Body of pancreas (tissue), 4 donors: ENCODE measurements around the gene RAP1GAP2. TPM values are rescaled to one million over a fixed set of nuclear protein-coding genes. Genes with fewer than 3 reads are reported as not detected.

ENCODE experiments used
- ATAC-seq: fragments of 150-250 bp; one replicate; pipeline ENCODE4 v1.9.1; 2016
- DNase-seq, 4 donors: peaks; one replicate each; pipeline ENCODE4 v3.0.0-alpha.2; 2019
- H3K27ac ChIP-seq, 4 donors: fragments of 200-600 bp; sonication (generic); 1 replicate in 3 of 4; 2 replicates in 1 of 4; pipeline versions ENCODE4 v1.5.1 to v1.6.1; 2016 to 2019; ENCODE audit warnings: mild to moderate bottlenecking in 1 of 4, mixed read lengths in 1 of 4, moderate library complexity in 1 of 4
- H3K27me3 ChIP-seq, 2 donors: fragments of 200-600 bp; sonication (generic); one replicate each; pipeline ENCODE4 v1.6.0; 2016; ENCODE audit warnings: mild to moderate bottlenecking in 1 of 2
- H3K36me3 ChIP-seq, 2 donors: fragments of 200-600 bp; sonication (generic); replicated peaks in 1 of 2; 2 replicates each; pipeline ENCODE4 v1.5.1; 2016; ENCODE audit warnings: low read depth in 2 of 2; ENCODE audit not compliant: insufficient read depth in 1 of 2
- H3K4me1 ChIP-seq: fragments of 200-600 bp; sonication (generic); one replicate; pipeline ENCODE4 v1.6.0; 2016
- H3K4me3 ChIP-seq, 2 donors: fragments of 200-600 bp; sonication (generic); 1 replicate in 1 of 2; 2 replicates in 1 of 2; pipeline ENCODE4 v1.5.1; 2016 to 2019
- H3K9me3 ChIP-seq, 3 donors: fragments of 200-600 bp; sonication (generic); 1 replicate in 2 of 3; 2 replicates in 1 of 3; pipeline ENCODE4 v1.5.1; 2016
- CTCF ChIP-seq, 7 experiments: fragments of 450-650 bp in 4 of 7; fragments of 200-600 bp in 3 of 7; sonication (generic) in 3 of 7; IDR thresholded peaks; one replicate each; pipeline ENCODE4 v1.5.1; 2016 to 2019; ENCODE audit warnings: antibody characterized with exemption in 7 of 7
- POLR2A ChIP-seq, 3 donors: fragments of 450-650 bp; IDR thresholded peaks; one replicate each; pipeline ENCODE4 v1.6.1; 2016; ENCODE audit warnings: antibody characterized with exemption in 3 of 3, mild to moderate bottlenecking in 2 of 3
- WGBS, 2 donors: methylation state at CpG; one replicate each; pipeline ENCODE4 v1.1.5; 2017; 5-methylcytosine and 5-hydroxymethylcytosine counted together
- intact Hi-C: fragments of 100-400 bp; cut with DNase I; formaldehyde crosslinking; loops from one replicate; pipeline ENCODE4 v1.15.1; 2023
- total RNA-seq, 2 donors: library from RNA; depleted of rRNA; stranded (reverse); fragments of >200 nt; gene quantifications; one replicate each; pipeline ENCODE4 v1.1.0, GENCODE V29; 2016

The RAP1GAP2 gene
- total RNA-seq, 2 donors from 2014 or later = 21.8 to 81.1 TPM

GRCh38 chr17:2776589-2777241 is 19.5 kb upstream of the RAP1GAP2 start:
- H3K4me3 ChIP-seq = no peak overlapping the region
- DNase-seq (peak in 1 of 4 donors; percentile 22), ATAC-seq (no peak)
- intact Hi-C loops = no loop called here
- H3K27ac ChIP-seq = no peak overlapping the region
- H3K9me3 ChIP-seq = no peaks in the 10 kb centered on the region
- peaks cover 0 to 4% of the 10 kb centered on the region in 2 donors for H3K27me3 ChIP-seq
- TF ChIP-seq POLR2A (IDR thresholded peaks at IDR 0.05) (no peak), CTCF (IDR thresholded peaks at IDR 0.05) (no peak)
- no peaks in the 10 kb centered on the region for H3K36me3 ChIP-seq
- H3K4me1 ChIP-seq = peaks cover 10% of the 10 kb centered on the region
- 1% methylated on average over 27 to 31 of the region's 80 CpGs for WGBS, 2 donors

- DNase-seq (no peak), ATAC-seq (no peak)
- Histone ChIP-seq H3K4me3 (no peak overlapping the region), H3K4me1 (peaks cover 10% of the 10 kb centered on the region), H3K9me3 (no peaks in the 10 kb centered on the region), H3K27me3 (peaks cover 0 to 4% of the 10 kb centered on the region in 2 donors), H3K36me3 (no peaks in the 10 kb centered on the region), H3K27ac (no peak overlapping the region)
- intact Hi-C loops = no loop called here
- WGBS, 2 donors = 36 to 38% methylated on average over 7 to 11 of the region's 11 CpGs
- TF ChIP-seq POLR2A (IDR thresholded peaks at IDR 0.05) (no peak), CTCF (IDR thresholded peaks at IDR 0.05) (no peak)
Measured at GRCh38 chr17:2777242-2777867, 18.9 kb upstream of the RAP1GAP2 start.

DNA sequence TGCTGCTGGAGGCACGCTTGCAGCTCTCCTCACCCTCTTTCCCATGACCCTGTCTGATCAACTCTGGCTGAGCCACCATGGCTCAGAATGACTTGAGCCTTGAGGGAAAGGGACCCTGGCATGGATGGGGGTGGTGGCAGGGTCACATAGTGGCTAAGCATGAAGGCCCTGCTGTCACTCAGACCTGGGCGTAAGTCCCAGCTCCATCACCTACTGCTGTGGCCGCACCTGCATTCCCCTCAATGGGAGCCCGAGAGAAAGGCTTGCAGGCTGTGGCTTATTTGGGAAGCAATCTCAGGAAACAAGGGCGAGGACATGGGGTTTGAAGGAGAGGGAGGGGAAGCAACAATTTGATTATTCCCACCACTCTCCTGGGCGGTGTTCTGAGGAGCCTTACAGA is 17.7 kb upstream of the RAP1GAP2 start:
- H3K27me3 ChIP-seq = peaks cover 0 to 4% of the 10 kb centered on the region in 2 donors
- whole genome bisulfite sequencing, 2 donors = 63 to 77% methylated on average over 5 to 6 of the region's 6 CpGs

DNA sequence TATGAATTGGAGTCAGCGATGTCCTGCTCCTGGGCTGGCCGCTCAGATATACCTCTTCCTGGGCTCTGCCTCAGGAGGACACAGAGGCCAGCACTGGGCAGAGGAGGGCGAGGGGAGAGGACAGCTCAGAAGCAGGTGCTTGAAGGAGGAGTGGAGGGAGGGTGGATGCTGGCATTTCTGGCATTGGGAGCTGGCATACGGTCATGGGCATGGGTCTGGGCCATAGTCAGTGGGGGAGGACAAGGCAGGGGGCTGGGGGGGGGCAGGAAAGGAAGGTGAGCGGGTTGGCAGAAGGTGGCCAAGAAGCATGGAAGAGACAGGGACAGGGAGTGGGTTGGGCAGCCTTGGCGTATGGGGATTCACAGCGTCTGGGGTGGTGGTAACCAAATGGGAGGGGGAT is 16.7 kb upstream of the RAP1GAP2 start:
- no peak overlapping the region for H3K4me3 ChIP-seq
- DNase-seq (no peak), ATAC-seq (no peak)
- intact Hi-C loops = no loop called here
- peaks cover 10% of the 10 kb centered on the region for H3K4me1 ChIP-seq
- TF ChIP-seq CTCF (IDR thresholded peaks at IDR 0.05) (no peak), POLR2A (IDR thresholded peaks at IDR 0.05) (no peak)
- H3K9me3 ChIP-seq = no peaks in the 10 kb centered on the region
- H3K36me3 ChIP-seq = no peaks in the 10 kb centered on the region
- 82 to 83% methylated on average over 7 of the region's 7 CpGs for WGBS, 2 donors
- no peak overlapping the region for H3K27ac ChIP-seq
- H3K27me3 ChIP-seq = peaks cover 0 to 4% of the 10 kb centered on the region in 2 donors

More for the DNA sequence above, 17.7 kb upstream of the RAP1GAP2 start:
- Histone ChIP-seq H3K4me1 (peaks cover 10% of the 10 kb centered on the region), H3K36me3 (no peaks in the 10 kb centered on the region), H3K27ac (no peak overlapping the region), H3K4me3 (no peak overlapping the region), H3K9me3 (no peaks in the 10 kb centered on the region)
- no peak for TF ChIP-seq CTCF (IDR thresholded peaks at IDR 0.05)
- TF ChIP-seq POLR2A (IDR thresholded peaks at IDR 0.05) = no peak
- ATAC-seq (no peak), DNase-seq (no peak)
- intact Hi-C loops = no loop called here
